PC-9 (cell line): ENCODE data around the gene OSBPL7.

Source experiments
- CTCF ChIP-seq: fragments of 200-600 bp; sonication (generic); conservative IDR thresholded peaks from 2 replicates; pipeline ENCODE4 v1.6.1; 2017; ENCODE audit warnings: mixed run types, antibody characterized with exemption, mild to moderate bottlenecking, moderate library complexity
- EZH2 ChIP-seq: fragments of 200-600 bp; sonication (generic); IDR thresholded peaks from 2 replicates; pipeline ENCODE4 v1.8.0; 2017; ENCODE audit warnings: antibody characterized with exemption, low read depth

GRCh38 chr17:47831934-47832327 lies 10.3 kb upstream of the OSBPL7 start:
- TF ChIP-seq CTCF (no peak), EZH2 (no peak)
